ENCODE measurements around the gene CRB1. TPM values are rescaled to one million over a fixed set of nuclear protein-coding genes. Genes with fewer than 3 reads are reported as not detected.

Gene CRB1
- total RNA-seq, 2 donors from 2014 or later: not detected

DNA sequence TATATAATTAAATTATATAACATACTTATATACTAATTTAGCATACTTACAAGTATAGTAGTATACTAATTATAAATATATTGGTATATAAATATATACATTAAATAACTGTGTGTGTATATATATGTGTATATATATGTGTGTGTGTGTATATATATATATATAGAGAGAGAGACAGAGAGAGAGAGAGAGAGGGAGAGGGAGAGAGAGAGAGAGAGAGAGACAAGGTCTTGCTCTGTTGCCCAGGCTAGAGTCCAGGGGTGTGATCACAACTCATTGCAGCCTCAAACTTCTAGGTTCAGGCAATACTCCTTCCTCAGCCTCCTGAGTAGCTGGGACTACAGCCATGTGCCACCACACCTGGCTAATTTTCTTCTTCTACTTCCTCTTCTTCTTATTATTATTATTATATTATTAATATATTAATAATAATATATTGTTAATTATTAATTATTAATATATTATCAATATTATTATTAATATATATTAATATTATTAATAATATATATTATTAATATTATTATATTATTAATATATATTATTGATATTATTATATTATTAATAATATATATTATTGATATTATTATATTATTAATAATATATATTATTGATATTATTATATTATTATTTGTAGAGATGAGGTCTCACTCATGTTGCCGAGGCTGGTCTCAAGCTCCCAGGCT, 185.5 kb downstream of the CRB1 start:
- H3K27me3 ChIP-seq (ENCODE audit: control insufficient read depth, insufficient read depth, low read length, poor library complexity, severe bottlenecking): no peaks in the 10 kb centered on the region
- no peak overlapping the region for H3K9ac ChIP-seq (ENCODE audit: extremely low read depth, low read length, poor library complexity, severe bottlenecking)
- H3K4me1 Mint-ChIP-seq: peaks cover under 1% of the 10 kb centered on the region
- H3K4me3 ChIP-seq (ENCODE audit: low read length): no peak overlapping the region
- H3K4me3 Mint-ChIP-seq: no peak overlapping the region
- no peaks in the 10 kb centered on the region for H3K27me3 Mint-ChIP-seq (ENCODE audit: insufficient read depth)
- no peaks in the 10 kb centered on the region for H3K9me3 Mint-ChIP-seq
- H3K27ac Mint-ChIP-seq: no peak overlapping the region
- DNase-seq: no peak
- TF ChIP-seq, protein P1, sequence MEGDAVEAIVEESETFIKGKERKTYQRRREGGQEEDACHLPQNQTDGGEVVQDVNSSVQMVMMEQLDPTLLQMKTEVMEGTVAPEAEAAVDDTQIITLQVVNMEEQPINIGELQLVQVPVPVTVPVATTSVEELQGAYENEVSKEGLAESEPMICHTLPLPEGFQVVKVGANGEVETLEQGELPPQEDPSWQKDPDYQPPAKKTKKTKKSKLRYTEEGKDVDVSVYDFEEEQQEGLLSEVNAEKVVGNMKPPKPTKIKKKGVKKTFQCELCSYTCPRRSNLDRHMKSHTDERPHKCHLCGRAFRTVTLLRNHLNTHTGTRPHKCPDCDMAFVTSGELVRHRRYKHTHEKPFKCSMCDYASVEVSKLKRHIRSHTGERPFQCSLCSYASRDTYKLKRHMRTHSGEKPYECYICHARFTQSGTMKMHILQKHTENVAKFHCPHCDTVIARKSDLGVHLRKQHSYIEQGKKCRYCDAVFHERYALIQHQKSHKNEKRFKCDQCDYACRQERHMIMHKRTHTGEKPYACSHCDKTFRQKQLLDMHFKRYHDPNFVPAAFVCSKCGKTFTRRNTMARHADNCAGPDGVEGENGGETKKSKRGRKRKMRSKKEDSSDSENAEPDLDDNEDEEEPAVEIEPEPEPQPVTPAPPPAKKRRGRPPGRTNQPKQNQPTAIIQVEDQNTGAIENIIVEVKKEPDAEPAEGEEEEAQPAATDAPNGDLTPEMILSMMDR (conservative IDR thresholded peaks at IDR 0.05): no peak
- no peak overlapping the region for H3K27ac ChIP-seq (ENCODE audit: low read depth, low read length)
- 100% methylated on average over 1 of the region's 1 CpG; no CpG with 5 or more reads in 1 of the 2 experiments for WGBS, 2 experiments (ENCODE audit: insufficient coverage in 1 of 2, insufficient read length in 1 of 2)
- H3K36me3 ChIP-seq (ENCODE audit: control insufficient read depth, insufficient read depth, low read length): no peaks in the 10 kb centered on the region
- H3K36me3 Mint-ChIP-seq (ENCODE audit: low read depth): no peaks in the 10 kb centered on the region
- H3K9me3 ChIP-seq (ENCODE audit: control insufficient read depth, low read length): no peaks in the 10 kb centered on the region
- no peaks in the 10 kb centered on the region for H3K4me1 ChIP-seq (ENCODE audit: control insufficient read depth, insufficient read depth, low read length)

DNA sequence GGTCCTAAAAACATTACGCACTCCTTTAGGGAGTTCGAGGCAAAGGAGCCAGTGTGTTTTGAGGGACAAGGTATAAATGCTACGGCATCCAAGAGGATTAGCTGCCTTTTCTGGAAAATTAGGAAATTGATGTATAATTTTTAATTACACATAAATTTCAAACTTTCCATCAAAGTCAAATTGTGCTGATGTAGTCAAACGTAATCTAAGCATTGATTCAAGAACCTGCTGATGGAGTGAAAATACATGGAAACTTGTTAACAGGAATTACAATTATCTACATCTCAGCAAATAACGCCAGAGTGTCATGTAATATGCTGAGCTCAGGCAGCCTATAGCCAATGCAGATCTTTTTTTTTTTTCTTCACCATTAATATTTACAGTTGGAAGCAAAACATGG, 194.5 kb downstream of the CRB1 start:
- H3K36me3 ChIP-seq (ENCODE audit: control insufficient read depth, insufficient read depth, low read length): no peaks in the 10 kb centered on the region
- no peaks in the 10 kb centered on the region for H3K27me3 ChIP-seq (ENCODE audit: control insufficient read depth, insufficient read depth, low read length, poor library complexity, severe bottlenecking)
- H3K27ac ChIP-seq (ENCODE audit: low read depth, low read length): no peak overlapping the region
- Mint-ChIP-seq H3K4me1 (peaks cover 20% of the 10 kb centered on the region), H3K9me3 (no peaks in the 10 kb centered on the region), H3K36me3 (ENCODE audit: low read depth) (no peaks in the 10 kb centered on the region), H3K4me3 (no peak overlapping the region), H3K27me3 (ENCODE audit: insufficient read depth) (no peaks in the 10 kb centered on the region), H3K27ac (no peak overlapping the region)
- H3K4me3 ChIP-seq (ENCODE audit: low read length): no peak overlapping the region
- TF ChIP-seq, protein P1 (conservative IDR thresholded peaks at IDR 0.05): no peak
- no peak overlapping the region for H3K9ac ChIP-seq (ENCODE audit: extremely low read depth, low read length, poor library complexity, severe bottlenecking)
- H3K9me3 ChIP-seq (ENCODE audit: control insufficient read depth, low read length): no peaks in the 10 kb centered on the region
- no peak for DNase-seq
- 89 to 97% methylated on average over 1 to 5 of the region's 5 CpGs for WGBS, 2 experiments (ENCODE audit: insufficient coverage in 1 of 2, insufficient read length in 1 of 2)
- no peaks in the 10 kb centered on the region for H3K4me1 ChIP-seq (ENCODE audit: control insufficient read depth, insufficient read depth, low read length)

DNA sequence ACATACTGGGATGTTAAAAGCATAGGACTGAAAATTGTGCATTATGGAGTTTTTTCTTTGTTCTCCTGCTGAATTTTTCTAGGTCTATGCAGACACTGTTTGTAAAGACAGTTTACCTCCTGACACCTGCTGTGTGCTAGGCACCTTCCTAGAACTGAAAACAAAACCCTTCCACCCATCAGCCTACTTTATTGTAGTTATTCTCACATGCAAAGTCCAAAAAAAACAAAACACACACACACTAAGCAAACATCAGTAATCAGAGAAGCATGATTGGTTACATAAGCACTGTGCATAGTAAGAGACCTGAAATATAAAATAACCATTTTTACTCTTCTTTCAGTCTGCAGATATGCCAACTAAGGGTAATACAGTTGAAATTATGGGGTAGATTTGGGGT, 195.1 kb downstream of the CRB1 start:
- Mint-ChIP-seq H3K9me3 (no peaks in the 10 kb centered on the region), H3K4me1 (peaks cover 23% of the 10 kb centered on the region), H3K36me3 (ENCODE audit: low read depth) (no peaks in the 10 kb centered on the region), H3K27me3 (ENCODE audit: insufficient read depth) (no peaks in the 10 kb centered on the region), H3K27ac (no peak overlapping the region), H3K4me3 (no peak overlapping the region)
- H3K36me3 ChIP-seq (ENCODE audit: control insufficient read depth, insufficient read depth, low read length): no peaks in the 10 kb centered on the region
- H3K27ac ChIP-seq (ENCODE audit: low read depth, low read length): no peak overlapping the region
- no peak for DNase-seq
- no peak overlapping the region for H3K4me3 ChIP-seq (ENCODE audit: low read length)
- H3K9me3 ChIP-seq (ENCODE audit: control insufficient read depth, low read length): no peaks in the 10 kb centered on the region
- TF ChIP-seq, protein P1 (conservative IDR thresholded peaks at IDR 0.05): no peak
- H3K27me3 ChIP-seq (ENCODE audit: control insufficient read depth, insufficient read depth, low read length, poor library complexity, severe bottlenecking): no peaks in the 10 kb centered on the region
- no peaks in the 10 kb centered on the region for H3K4me1 ChIP-seq (ENCODE audit: control insufficient read depth, insufficient read depth, low read length)
- H3K9ac ChIP-seq (ENCODE audit: extremely low read depth, low read length, poor library complexity, severe bottlenecking): no peak overlapping the region
